ENCODE data around the gene CIT.

GRCh38 chr12:119781804-119782203 lies 95.3 kb downstream of the CIT start:
- TF ChIP-seq CTCF (IDR thresholded peaks at IDR 0.05) (no peak), POLR2A (IDR thresholded peaks at IDR 0.05) (no peak)

Data from adrenal gland (tissue), 5 donors.